VCaP (cell line): Measurements from ENCODE around the gene ETV5.

ENCODE experiments used
- H3K27ac ChIP-seq: fragments of 450-650 bp; 2 replicates; pipeline ENCODE4 v1.5.1; 2017
- TF ChIP-seq, protein P1 (sequence below): fragments of 450-650 bp; conservative IDR thresholded peaks from 2 replicates; pipeline ENCODE4 v1.5.1; 2017; ENCODE audit warnings: mild to moderate bottlenecking, moderate library complexity

Gene ETV5

DNA sequence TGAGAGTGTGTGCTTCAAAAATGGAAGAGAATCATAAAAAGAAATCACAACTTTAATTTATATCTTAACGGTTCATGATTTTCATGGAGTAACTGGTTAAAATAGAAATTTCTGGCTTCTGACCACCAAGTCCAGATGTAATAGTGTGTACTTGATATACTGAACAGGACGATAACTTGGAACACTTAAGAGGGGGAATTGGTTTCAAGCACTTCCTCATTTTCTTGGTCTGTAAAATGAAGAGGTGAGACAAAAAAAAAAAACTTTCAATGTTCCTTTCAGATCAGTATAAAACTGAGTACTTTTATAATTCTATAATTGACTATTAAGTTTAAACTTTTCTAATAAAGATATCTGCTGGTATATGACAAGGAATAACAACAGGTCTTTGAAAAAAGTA is 107.0 kb downstream of the ETV5 start:
- no peak overlapping the region for H3K27ac ChIP-seq
- TF ChIP-seq, protein P1, sequence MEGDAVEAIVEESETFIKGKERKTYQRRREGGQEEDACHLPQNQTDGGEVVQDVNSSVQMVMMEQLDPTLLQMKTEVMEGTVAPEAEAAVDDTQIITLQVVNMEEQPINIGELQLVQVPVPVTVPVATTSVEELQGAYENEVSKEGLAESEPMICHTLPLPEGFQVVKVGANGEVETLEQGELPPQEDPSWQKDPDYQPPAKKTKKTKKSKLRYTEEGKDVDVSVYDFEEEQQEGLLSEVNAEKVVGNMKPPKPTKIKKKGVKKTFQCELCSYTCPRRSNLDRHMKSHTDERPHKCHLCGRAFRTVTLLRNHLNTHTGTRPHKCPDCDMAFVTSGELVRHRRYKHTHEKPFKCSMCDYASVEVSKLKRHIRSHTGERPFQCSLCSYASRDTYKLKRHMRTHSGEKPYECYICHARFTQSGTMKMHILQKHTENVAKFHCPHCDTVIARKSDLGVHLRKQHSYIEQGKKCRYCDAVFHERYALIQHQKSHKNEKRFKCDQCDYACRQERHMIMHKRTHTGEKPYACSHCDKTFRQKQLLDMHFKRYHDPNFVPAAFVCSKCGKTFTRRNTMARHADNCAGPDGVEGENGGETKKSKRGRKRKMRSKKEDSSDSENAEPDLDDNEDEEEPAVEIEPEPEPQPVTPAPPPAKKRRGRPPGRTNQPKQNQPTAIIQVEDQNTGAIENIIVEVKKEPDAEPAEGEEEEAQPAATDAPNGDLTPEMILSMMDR = no peak

DNA sequence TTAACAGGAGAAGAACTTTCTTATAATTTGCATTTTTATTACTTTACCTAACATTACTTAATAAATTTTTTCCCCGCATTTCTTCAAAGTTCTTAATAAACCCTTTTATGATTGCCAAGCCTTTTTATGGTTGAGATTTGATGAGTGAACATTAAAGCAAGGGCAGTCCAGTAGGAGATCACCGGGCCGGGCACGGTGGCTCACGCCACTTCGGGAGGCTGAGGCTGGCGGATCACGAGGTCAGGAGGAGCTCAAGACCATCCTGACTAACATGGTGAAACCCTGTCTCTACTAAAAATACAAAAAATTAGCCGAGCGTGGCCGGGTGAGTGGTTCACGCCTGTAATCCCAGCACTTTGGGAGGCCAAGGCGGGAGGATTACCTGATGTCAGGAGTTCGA is 109.7 kb downstream of the ETV5 start:
- H3K27ac ChIP-seq = no peak overlapping the region

DNA sequence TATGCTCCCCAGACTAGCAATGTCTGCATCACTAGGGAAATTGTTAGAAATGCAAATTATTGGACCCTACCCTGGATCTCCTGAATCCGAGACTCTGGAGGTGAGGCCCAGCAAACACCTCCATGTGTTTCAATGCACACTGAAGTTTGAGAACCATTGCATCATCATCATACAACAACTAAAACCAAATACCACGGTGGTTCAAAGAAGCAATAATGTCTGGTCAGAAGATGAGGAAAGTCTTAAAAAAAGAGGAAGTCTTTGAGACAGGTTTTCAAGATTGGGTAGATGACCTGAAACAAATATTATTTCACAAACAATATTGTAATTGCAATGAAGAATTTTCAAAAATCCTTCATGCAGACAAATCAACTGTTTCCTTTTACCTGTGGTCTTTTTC is 110.8 kb downstream of the ETV5 start:
- TF ChIP-seq, protein P1 = no peak
- H3K27ac ChIP-seq = no peak overlapping the region

More for the DNA sequence above, 109.7 kb downstream of the ETV5 start:
- TF ChIP-seq, protein P1 = no peak

DNA sequence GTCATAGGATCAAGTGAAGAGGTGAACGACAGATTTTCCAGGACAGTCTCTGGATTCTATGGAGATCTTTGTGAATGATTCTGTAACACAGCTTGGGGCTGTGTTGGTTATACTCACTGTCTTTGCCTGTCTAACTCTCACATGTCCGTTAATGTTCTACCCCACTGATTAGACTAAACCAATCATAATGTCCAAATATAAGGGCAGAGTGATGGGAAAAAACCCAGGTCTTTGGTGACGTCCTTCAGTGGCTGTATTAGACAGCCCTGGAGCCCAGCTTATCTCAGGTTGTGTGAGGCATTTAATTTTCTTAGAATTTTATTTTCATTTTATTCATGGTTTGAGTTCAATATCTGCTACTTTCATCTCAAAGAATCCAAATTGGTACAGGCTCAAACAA is 111.8 kb downstream of the ETV5 start:
- TF ChIP-seq, protein P1 = no peak
- H3K27ac ChIP-seq = no peak overlapping the region
